GM19468 (cell line): Measurements from ENCODE around the gene TGM6.

Source experiments
- ATAC-seq: cut with Tn5 transposase; IDR thresholded peaks from one replicate; pipeline ENCODE4 v1.9.1; 2021; ENCODE audit warnings: mild to moderate bottlenecking, moderate library complexity, moderate number of reproducible peaks; ENCODE audit not compliant: unreplicated experiment; ENCODE audit errors: extremely low read depth

Gene TGM6

DNA sequence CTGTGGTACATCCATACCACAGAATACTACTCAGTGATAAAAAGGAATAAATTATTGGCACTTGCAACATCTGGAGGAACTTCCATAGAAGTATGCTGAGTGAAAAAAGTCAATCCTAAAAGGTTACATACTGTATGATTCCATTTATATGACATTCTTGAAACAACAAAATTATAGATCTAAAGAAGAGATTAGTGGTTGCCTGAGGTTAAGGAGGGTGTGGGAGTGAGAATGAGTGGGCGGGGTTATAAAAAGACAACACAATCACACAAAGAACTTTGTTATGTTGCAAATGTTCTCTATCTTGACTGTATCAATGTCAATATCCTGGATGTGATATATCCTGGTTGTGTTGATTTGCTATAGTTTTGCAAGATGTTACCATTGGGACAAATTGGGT is 68.7 kb downstream of the TGM6 start:
- no peak for ATAC-seq

DNA sequence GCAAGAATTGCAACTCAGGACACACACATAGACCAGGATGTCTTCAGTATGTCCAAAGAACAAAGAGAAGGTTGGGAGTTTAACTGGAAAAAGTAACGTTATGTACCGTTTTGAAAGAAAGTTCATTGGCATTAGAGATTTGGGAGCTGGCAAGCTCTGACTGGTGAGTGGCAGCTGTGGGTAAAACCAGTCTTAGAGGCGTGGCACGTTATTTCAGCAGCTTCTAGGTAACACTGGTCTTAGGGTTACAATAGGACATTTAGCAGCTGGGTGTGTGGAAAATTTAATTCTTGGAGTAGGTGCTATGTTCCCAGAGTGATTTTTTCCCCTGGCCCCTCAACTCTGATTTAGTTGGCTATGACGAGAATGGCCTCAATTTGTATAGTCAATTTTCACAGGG is 70.7 kb downstream of the TGM6 start:
- no peak for ATAC-seq

DNA sequence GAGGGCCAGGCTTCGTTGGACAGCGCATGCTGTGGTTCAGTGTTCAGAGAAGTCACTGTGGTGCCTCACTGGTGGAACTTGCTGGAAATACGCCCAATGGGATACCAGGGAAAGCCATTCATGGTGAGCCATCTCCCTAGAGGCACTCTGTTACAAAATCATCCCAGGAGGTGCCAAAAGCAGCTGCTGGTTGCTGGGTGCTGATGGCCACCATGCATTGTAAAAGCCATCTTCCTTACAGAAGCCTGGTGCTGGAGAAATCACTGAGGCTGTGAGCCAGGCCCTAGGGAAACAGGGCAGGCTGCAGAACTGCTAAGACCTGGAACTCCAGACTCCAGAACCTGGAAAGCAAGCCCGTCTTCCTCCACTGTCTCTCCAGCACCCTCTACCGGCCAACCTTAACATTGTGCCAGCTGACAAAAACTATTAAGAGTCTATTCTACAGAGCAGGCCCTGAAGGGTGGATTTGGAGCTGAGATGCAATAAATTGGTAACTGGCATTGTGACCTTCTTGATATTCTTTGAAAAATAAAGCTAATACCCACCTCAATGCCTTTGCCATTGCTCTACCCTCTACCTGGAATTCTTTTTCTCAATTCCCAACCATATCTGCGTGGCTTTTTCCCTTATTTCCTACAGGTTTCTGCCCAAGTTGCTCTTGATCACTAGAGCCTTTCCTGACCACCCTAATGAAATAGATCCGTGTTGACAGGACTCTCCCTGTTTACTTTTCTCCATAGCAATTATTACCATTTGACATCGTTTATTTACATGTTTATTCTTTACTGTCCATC is 71.4 kb downstream of the TGM6 start:
- ATAC-seq: no peak

DNA sequence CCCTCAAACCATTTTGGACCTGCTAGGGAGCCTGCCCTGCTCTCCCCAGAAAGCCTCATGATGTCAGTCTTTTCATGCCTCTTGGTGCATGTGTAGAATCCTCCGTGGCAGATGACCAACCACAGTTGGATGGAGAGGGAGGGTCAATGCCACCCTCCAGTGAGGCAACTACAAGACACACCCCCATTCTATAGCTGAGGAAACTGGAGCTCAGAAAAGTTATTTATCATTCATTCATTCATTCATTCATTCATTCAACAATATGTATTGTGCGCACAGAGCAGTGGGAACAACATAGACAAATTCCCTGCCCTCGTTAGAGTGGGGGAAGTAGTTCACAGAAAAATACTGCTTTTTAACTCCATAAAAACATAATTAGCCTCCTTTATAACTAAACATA is 73.1 kb downstream of the TGM6 start:
- ATAC-seq: no peak

DNA sequence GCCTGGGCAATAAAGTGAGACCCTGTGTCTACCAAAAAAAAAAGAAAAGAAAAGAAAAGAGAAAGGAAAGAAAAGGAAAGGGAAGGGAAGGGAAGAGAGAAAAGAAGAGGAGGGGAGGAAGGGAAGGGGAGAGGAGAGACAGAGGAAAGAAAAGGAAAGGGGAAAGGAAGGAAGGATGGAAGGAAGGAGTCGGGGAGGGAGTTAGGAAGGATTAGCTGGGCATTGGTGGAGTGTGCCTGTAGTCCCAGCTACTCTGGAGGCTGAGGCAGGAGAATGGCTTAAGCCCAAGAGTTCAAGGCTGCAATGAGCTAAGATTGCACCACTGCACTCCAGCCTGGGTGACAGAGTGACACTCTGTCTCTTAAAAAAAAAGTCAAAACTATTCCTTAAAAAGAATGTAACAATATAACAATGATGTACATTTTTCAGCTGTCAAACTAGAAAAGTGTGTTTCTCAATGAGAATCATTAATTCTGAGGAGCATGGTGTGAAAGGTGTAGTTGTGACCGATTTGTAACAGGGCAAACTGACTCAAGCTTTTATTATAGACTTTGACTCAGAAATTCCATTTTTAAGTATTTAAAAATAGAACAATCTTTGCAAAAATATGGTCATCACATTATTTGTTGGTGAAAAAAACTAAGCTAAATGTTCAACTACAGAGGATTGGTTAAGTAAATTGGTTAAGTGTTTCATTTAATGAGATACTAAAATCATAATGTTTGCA is 75.2 kb downstream of the TGM6 start:
- ATAC-seq: no peak

DNA sequence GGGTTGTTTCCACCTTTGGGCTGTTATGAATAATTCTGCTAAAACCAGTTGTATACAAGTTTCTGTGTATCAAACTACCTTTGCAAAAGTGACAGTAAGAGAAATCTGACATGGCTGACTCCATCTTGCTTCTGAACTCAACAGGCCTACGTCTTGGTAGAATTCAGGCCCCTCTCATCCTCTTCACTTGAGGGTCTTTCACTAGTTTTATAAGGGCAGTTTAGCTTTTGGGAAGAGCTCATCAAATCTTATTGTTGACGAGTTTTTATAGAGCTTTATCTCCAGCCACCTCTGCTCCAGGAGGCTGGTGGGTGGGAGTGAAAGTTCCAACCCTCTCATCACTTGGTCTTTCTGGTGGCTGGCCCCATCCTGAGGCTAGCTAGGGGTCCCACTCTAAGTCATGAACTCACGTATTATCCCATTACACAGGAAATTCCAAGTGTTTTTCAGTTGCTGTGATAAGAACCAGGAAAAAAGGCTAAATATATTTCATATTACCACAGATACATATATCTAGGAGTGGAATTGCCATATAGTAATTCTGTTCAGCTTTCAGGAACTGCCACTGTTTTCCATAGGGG is 78.3 kb downstream of the TGM6 start:
- ATAC-seq: no peak

DNA sequence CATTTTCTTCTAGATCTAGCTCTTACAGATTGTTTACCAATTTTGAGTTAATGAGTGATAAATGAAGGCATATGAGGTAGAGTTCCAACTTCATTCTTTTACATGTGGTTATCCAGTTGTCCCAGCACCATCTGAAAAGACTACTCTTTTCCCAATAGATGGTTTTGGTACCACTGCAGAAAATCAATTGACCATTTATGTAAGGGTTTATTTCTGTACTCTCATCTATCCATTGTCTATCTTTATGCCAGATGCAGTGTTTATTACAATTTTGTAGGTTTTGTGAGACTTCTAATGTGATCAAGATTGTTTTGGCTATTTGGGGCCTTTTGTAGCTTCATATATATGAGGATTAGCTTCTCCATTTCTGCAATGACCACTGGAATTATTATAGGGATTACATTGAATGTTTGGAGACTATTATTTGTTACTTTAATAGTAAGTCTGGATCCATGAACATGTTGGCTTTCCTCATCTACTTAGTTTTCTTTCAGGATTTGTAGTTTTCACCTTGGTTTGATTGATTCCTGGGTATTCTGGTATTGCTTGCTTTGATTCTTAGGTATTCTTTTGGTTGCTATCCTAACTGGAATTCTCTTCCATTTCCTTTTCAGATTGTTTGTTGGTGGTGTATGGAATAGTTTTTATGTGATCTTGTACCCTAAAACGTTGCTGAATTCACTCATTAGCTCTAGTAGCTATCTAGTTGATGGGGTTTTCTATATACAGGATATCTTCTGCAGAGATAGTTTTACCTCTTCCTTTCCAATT is 79.5 kb downstream of the TGM6 start:
- no peak for ATAC-seq

DNA sequence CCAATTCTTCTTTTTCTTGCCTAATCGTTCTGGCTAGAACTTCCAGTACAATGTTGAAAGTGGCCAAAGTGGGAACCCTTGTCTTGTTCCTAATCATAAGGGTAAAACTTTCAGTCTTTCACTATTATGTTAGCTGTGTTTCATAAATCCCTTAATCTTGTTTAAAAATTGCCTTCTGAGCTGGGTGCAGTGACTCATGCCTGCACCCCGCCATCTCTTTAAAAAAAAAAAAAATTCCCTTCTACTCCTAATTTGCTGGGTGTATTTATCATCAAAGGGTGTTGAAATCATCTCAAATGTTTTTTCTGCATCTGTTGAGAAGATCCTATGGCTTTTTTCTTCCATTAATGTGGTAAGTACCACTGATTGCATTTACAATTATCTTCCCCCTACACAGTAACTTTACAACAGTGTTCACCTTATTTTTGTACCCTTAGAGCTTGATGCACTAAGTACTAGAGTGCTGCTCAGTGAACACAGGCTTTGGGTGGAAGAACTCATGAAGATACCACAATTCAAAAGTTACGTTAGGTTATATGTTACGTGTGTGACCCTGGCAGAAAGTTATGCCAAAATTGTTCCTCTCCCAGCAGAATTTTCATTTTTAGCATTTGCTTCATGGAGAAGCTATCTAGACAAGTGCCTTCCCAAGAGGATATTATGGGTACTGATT is 80.2 kb downstream of the TGM6 start:
- no peak for ATAC-seq

DNA sequence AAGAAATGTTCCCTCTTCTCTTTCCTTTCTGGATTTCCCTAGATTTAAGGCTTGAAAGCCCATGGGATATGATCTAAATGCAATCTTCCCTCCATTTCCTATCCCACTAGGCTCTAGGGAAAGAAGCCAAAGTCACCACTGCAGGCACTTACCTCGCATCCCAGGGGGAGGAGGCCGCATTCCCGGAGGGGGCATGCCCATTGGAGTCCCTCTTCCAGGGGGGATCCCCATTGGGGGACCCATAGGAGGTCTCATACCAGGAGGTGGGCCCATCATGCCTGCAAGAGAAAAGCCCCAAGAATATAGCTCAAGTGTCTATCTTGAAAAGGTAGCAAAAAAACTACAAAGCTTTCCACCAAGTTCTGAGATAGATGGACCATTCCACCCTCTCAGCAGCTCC is 81.8 kb downstream of the TGM6 start:
- ATAC-seq: no peak

DNA sequence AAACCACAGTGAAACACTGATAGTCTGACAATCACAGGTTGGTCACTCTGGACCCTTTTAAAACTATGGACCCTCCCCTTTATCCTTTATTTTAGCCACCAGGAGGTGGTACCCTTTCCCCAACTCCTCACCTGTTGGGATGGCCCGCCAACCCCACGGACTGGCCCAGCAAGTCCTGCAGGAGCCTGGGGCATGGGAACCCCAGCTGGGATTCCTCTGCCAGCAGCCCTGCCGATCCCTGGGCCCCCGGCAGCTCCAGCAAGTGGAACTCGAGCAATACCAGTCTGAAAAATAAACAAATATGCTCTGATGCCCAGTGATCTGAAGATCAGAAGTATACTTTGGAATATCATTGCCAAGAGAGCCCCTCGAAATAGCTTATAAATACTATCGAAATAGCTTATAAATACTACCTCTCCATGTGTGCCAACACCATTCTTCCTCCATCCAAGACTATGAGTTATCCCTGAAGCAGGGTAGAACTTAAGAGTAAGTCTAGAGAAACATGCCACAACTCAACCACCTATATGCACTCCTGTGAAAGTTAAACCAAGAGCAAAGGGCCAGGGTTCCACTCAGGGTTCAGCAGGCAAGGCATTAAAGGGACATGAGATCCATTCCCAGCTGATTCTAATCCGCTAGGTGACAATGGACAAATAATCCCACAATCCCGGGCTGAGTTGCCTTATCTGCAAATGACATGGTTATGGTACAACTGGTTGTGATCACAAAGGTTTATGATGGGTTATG is 83.1 kb downstream of the TGM6 start:
- ATAC-seq: no peak

DNA sequence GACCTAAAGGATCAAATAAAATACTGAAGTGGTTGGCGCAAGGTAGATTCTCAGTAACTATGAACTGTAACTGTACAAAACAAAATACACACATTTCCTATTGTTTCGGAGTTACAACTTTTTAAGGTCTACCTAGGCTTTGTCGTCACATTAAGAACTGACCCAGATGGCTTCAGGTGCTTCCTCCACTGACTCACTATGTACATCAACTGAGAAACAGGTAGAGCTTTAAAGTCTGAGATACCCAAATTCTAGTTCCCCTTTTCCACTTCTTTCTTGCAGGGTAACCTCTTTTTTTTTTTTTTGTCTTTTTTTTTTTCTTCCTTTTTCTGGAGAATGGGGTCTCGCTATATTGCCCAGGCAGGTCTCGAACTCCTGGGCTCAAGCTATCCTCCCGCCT is 84.4 kb downstream of the TGM6 start:
- no peak for ATAC-seq

DNA sequence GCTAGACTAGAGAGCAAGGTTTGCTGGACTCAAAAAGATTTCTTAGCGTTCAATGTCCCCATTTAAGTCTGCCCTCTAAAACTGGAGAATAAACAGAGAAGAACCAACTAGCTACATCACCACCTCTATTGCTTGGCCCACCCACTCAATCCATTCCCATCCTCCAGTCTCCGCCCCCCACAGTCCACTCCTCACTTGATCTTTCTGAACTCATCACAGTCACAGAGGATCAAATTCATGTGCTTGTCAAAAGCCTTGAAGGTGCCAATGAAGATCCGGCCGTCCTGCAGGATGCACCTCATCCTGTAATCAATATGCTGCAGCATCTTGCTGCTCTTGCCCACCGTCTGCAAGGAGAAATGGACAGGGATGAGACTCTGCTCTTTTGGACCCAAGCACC is 86.7 kb downstream of the TGM6 start:
- ATAC-seq: no peak

DNA sequence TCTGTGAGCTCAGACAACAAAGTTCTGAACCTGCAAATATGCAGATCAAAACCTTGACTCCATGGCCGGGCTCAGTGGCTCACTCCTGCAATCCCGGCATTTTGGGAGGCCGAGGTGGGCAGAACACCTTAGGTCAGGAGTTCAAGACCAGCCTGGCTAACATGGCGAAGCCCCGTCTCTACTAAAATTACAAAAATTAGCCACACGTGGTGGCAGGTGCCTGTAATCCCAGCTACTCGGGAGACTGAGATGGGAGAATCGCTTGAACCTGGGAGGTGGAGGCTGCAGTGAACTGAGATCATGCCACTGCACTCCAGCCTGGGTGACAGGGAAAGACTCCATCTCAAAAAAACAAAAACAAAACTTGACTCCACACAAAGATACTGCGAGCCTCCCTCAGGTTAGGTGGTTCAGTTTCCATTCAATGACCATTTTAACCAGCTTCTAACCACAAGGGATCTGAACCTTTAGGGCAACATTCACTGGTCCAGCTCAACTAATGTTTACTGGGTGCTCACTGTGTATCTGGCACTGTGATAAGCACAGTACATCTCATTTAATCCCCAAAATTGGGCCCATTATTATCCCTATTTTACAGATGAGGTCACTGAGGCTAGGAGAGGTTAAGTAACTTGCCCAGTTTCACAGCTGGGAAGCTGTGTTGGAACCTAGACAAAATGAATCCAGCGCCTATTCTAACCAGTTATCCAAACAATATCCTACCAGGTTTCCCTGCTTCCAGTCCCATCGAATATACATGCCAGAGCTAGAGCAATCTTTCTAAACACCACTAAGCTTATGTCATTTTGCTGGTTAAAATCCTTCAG is 88.1 kb downstream of the TGM6 start:
- ATAC-seq: no peak

DNA sequence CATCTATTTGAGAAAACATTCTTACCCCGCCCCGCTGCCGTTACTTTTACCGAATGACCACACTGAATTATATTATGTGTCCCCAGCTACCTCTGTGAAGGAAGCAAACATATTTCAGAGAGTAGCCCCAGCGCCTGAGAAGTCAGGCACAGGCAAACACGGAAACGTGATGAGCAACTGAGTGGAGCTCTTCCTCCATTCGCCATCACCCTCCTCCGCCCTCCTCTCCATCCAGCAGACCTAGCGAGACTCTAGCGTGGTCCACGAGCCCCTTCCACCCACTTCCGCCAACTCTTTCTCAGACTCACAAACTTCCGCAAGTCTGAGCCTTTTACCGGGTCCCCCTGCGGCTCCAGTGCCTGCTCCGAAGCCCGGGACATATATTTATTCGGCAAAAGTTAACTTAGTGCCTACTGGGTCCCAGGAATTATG is 89.3 kb downstream of the TGM6 start:
- no peak for ATAC-seq

DNA sequence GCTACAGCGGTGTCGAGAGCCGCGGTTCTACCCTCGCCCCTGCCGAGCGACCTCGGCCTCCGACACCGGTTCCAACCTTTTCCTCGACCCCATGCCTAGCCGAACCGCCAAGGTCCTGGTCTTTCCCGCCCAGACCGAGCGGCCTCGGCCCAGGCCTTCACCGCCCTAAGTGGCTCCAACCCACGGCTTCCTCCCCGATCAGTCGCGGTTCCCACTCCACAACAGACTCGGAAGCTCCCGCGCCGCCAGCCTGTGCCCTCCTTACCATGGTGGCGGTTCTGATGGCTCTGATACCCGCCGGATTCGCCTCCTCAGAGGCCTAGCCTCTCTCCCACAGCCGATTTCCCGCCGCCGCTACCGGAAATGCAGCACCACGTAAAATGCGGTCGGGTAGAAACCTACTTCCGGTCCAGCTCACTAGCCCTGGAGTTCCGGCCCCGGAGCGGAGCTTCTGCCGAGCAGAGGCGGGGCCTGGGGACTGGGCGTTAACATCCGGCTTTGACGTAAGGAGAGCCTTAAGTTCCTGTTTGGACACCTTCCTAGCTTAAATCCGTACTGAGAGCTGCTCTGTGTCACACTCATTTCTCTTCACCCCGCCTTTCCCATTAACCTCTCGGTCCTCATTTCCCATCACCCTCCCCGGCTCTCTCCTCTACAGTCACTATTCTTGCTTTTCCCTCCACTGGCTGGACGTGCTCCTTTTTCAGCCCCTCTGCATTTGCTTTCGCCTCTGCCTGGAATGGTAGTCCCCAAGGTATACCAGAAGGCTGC is 89.9 kb downstream of the TGM6 start, which contains the start of gene SNRPB:
SNRPB (minus strand) TSS at position 367 of the 771 bp plus-strand sequence; CDS start at position 268, 99 bp downstream.
- peak; percentile 89 for ATAC-seq

DNA sequence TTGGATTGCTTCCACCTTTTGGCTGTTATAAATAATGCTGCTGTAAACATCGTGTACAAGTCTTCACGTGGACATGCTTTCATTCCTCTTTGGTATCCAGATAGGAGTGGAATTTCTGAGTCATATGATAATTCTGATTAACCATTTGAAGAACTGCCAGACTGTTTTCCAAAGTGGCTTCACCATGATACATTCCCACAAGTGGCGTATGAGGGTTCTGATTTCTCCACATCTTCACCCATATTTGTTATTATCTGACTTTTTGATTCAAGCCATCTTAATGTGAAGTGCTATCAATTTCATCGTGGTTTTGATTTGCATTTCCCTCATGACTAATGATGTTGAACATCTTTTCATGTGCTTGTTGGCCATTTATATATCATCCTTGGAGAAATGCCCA is 92.8 kb downstream of the TGM6 start:
- no peak for ATAC-seq

DNA sequence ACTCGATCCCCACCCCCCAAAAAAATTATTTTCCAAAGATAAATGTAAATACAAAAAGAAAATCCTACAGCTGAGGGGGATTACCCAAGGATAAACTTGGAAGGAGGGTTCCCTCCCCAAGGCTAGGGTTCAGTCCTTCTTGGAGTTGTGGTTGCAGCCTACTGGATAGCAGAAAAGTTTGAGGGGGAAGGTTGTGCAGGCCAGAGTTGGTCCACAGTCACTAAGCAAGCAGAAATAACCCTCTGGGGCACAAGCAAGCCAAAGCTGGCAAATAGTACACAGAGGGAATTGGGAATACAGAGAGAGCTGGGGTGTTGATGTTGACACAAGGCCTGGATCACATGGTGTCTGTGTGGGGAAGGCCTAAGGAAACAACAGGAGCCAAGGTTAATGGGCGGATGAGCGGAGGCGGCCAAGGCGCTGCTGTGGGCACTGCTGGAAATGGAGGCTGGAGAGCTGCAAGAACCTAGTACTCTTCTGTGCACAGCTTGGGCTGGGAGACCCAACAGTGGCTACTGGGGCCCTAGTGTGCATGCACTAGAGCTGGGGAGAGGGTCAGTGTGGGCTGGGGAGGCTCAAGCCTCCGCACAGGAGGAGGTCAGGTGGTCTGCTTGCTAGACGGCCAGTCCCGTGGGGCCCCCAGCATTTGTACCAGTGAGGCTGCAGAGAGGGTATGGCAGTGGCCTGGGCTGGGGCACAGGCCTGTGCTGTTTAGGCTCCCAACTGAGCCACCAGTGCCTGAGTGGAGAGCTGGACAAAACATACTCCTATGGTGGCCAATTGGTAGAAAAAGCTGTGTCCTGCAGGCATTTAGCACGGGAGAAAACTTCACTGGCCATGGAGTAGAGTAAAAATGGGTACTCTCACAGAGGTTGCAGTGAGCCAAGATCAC is 95.4 kb downstream of the TGM6 start:
- ATAC-seq: no peak
